ENCODE results near the gene WNT6. TPM values are rescaled to one million over a fixed set of nuclear protein-coding genes. Genes with fewer than 3 reads are reported as not detected.
A peak's percentile ranks its signal among the peaks of the same experiment; 100 is the strongest.

The WNT6 gene
- total and polyA plus RNA-seq, 10 of the 15 experiments (the other 5 are each of a cell fraction or from before 2014, with no cell fraction given): 0.11 to 0.44 (median 0.22) TPM; not detected in 5

GRCh38 chr2:218898109-218898878, 38.7 kb downstream of the WNT6 start (continued):
- TF ChIP-seq ATF2 (IDR thresholded peaks at IDR 0.05; ENCODE audit: low read length): no peak
- no peak for TF ChIP-seq ZBTB11 (CRISPR knock-in tag; IDR thresholded peaks at IDR 0.05)
- no peak for TF ChIP-seq SUPT20H (IDR thresholded peaks at IDR 0.05; ENCODE audit: borderline replicate concordance, control insufficient read depth, low read depth, low read length)
- no peak; the same call in 1 of the 2 replicates for TF ChIP-seq POLR2A (IDR thresholded peaks at IDR 0.05; ENCODE audit: low read depth, low read length)
- TF ChIP-seq NFYB (IDR thresholded peaks at IDR 0.05; ENCODE audit: insufficient read depth, low read depth, low read length): no peak
- no peak for TF ChIP-seq PAX5 (IDR thresholded peaks at IDR 0.05; ENCODE audit: borderline replicate concordance, low read depth, low read length)
- TF ChIP-seq CREB1 (IDR thresholded peaks at IDR 0.05; ENCODE audit: low read depth): no peak
- TF ChIP-seq MEF2A (IDR thresholded peaks at IDR 0.05; ENCODE audit: insufficient read depth, low read depth, low read length): no peak
- TF ChIP-seq PKNOX1 (IDR thresholded peaks at IDR 0.05): no peak
- peak; percentile 82 for TF ChIP-seq NBN (IDR thresholded peaks at IDR 0.05)
- TF ChIP-seq NKRF (conservative IDR thresholded peaks at IDR 0.05): peak; percentile 86
- no peak for TF ChIP-seq USF2 (IDR thresholded peaks at IDR 0.05; ENCODE audit: borderline replicate concordance, low read depth, low read length)
- TF ChIP-seq REST (IDR thresholded peaks at IDR 0.05; ENCODE audit: low read depth, low read length): no peak
- TF ChIP-seq ZNF24 (IDR thresholded peaks at IDR 0.05): peak; percentile 51; the same call in 1 of the 2 replicates
- TF ChIP-seq RELA (IDR thresholded peaks at IDR 0.05; ENCODE audit: borderline replicate concordance, partially characterized antibody): peak; percentile 74
